CD8-positive, alpha-beta memory T cell (primary cell): ENCODE measurements around the gene MLX. TPM values are rescaled to one million over a fixed set of nuclear protein-coding genes. Genes with fewer than 3 reads are reported as not detected.
"Not testable (repeated sequence)": the region's sequence is repeated elsewhere in the genome, so short reads cannot be mapped to it uniquely, and the experiment has no call there.

Source experiments
- CTCF ChIA-PET: fragments of 350-600 bp; sonication (Branson Sonifier 250); formaldehyde crosslinking; loops from one replicate; lab custom pipeline; 2021; ENCODE audit warnings: antibody characterized with exemption; lab: Charles Lee
- POLR2A ChIA-PET: fragments of 350-600 bp; sonication (Branson Sonifier 250); formaldehyde crosslinking; loops from one replicate; lab custom pipeline; 2021; ENCODE audit warnings: antibody characterized with exemption; lab: Charles Lee
- DNase-seq, 5 donors: peaks; one replicate each; pipeline versions ENCODE4 v3.0.0 to v3.0.0-alpha.2; 2020 to 2022; ENCODE audit warnings: mixed read lengths in 1 of 5
- H3K27ac ChIP-seq: one replicate; pipeline ENCODE4 v1.7.0; 2013; ENCODE audit warnings: low read depth, mild to moderate bottlenecking, low read length, moderate library complexity
- H3K27me3 ChIP-seq: 2 replicates; pipeline ENCODE4 v1.7.0; 2013; ENCODE audit warnings: low read length, mild to moderate bottlenecking; ENCODE audit not compliant: insufficient read depth, poor library complexity, severe bottlenecking
- H3K36me3 ChIP-seq: 2 replicates; pipeline ENCODE4 v1.7.0; 2013; ENCODE audit warnings: mild to moderate bottlenecking, low read length, moderate library complexity; ENCODE audit not compliant: insufficient read depth
- H3K4me1 ChIP-seq: 2 replicates; pipeline ENCODE4 v1.7.0; 2013; ENCODE audit warnings: mild to moderate bottlenecking, low read length, moderate library complexity; ENCODE audit not compliant: insufficient read depth
- H3K4me3 ChIP-seq: 2 replicates; pipeline ENCODE4 v1.7.0; 2013; ENCODE audit warnings: mild to moderate bottlenecking, low read length
- H3K9me3 ChIP-seq: 2 replicates; pipeline ENCODE4 v1.7.0; 2013; ENCODE audit warnings: mild to moderate bottlenecking, low read length
- H3K27ac Mint-ChIP-seq, 8 donors: one replicate each; pipeline ENCODE4 v1.8.0; 2020 to 2021; ENCODE audit warnings: mixed read lengths in 8 of 8, mild to moderate bottlenecking in 6 of 8, inconsistent platforms in 3 of 8, moderate library complexity in 3 of 8
- H3K27me3 Mint-ChIP-seq, 2 donors: one replicate each; pipeline ENCODE4 v1.8.0; 2020 to 2021; ENCODE audit warnings: mixed read lengths in 2 of 2, mild to moderate bottlenecking in 1 of 2, moderate library complexity in 1 of 2
- H3K36me3 Mint-ChIP-seq, 3 donors: one replicate each; pipeline ENCODE4 v1.8.0; 2020 to 2021; ENCODE audit warnings: mixed read lengths in 3 of 3, inconsistent platforms in 1 of 3, mild to moderate bottlenecking in 1 of 3
- H3K4me1 Mint-ChIP-seq, 3 donors: one replicate each; pipeline ENCODE4 v1.8.0; 2020 to 2021; ENCODE audit warnings: mixed read lengths in 3 of 3, inconsistent platforms in 1 of 3, mild to moderate bottlenecking in 1 of 3
- H3K4me3 Mint-ChIP-seq, 7 donors: one replicate each; pipeline ENCODE4 v1.8.0; 2020 to 2021; ENCODE audit warnings: mixed read lengths in 7 of 7, mild to moderate bottlenecking in 6 of 7, moderate library complexity in 4 of 7, inconsistent platforms in 2 of 7
- H3K9me3 Mint-ChIP-seq, 5 donors: one replicate each; pipeline ENCODE4 v1.8.0; 2020 to 2022; ENCODE audit warnings: mixed read lengths in 5 of 5, mild to moderate bottlenecking in 3 of 5, moderate library complexity in 2 of 5, inconsistent platforms in 1 of 5
- polyA plus RNA-seq: library from polyadenylated mRNA; unstranded; fragments of 300-500 nt; fragmentation: Illumina TruSeq; gene quantifications from one replicate; pipeline ENCODE4 v1.2.3, GENCODE V29; 2021
- total RNA-seq, 2 experiments: library from RNA; stranded (reverse); gene quantifications; one replicate each; pipeline ENCODE4 v1.2.3, GENCODE V29; 2021

Gene MLX
- total and polyA plus RNA-seq, 3 experiments from 2014 or later, result 52.1 to 62.3 (median 61.8) TPM

- H3K27ac Mint-ChIP-seq, result peak overlapping the region; percentile 46 to 100 (median 96)
- POLR2A ChIA-PET, result interaction anchor here (0.5 to 1.3 kb wide), 7 partner anchors 11 to 525 kb away, joined by 3 to 6 read pairs (median 3); no protein-coding TSS in a partner anchor
- H3K4me1 ChIP-seq, result peaks cover 43% of the 10 kb centered on the region
These were observed 40.9 kb downstream of the MLX start for GRCh38 chr17:42607769-42608168.

GRCh38 chr17:42608305-42609181 is 41.6 kb downstream of the MLX start:
- peaks cover 47 to 60% (median 60%) of the 10 kb centered on the region in 3 donors for H3K4me1 Mint-ChIP-seq
- POLR2A ChIA-PET, result interaction anchor here (0.5 to 1.8 kb wide), 13 partner anchors 14 to 752 kb away, joined by 3 to 10 read pairs (median 3); partner anchors contain the start of genes BECN1, NAGLU and PSMC3IP

More at GRCh38 chr17:42607769-42608168, 40.9 kb downstream of the MLX start:
- DNase-seq, result no peak
- CTCF ChIA-PET, result interaction anchor here (1.2 to 3.1 kb wide), 7 partner anchors 15 to 76 kb away, joined by 5 to 23 read pairs (median 5); partner anchors contain the start of gene PSMC3IP
- peak overlapping the region; percentile 99 to 100 (median 99) for H3K4me3 Mint-ChIP-seq
- H3K9me3 Mint-ChIP-seq, result peaks cover 0 to 1% (median 0%) of the 10 kb centered on the region in 5 donors
- H3K27ac ChIP-seq, result peak overlapping the region; percentile 80
- peaks cover 0 to 57% (median 11%) of the 10 kb centered on the region in 3 donors for H3K36me3 Mint-ChIP-seq
- peaks cover 12% of the 10 kb centered on the region for H3K36me3 ChIP-seq
- peaks cover 54 to 68% (median 68%) of the 10 kb centered on the region in 3 donors for H3K4me1 Mint-ChIP-seq
- H3K27me3 Mint-ChIP-seq, result no peaks in the 10 kb centered on the region
- H3K4me3 ChIP-seq, result peak overlapping the region; percentile 93
- no peaks in the 10 kb centered on the region for H3K9me3 ChIP-seq
- H3K27me3 ChIP-seq, result no peaks in the 10 kb centered on the region

GRCh38 chr17:42609182-42609813 is 42.4 kb downstream of the MLX start, which contains the start of the genes RETREG3 and TUBG1:
Gene RETREG3, minus strand, starts transcription at chr17:42609374. Its CDS starts 50 bp downstream, at chr17:42609324.
Gene TUBG1, plus strand, starts transcription at chr17:42609683. Its CDS starts 55 bp downstream, at chr17:42609738.
- peaks cover 0 to 1% (median 0%) of the 10 kb centered on the region in 5 donors for H3K9me3 Mint-ChIP-seq
- no peaks in the 10 kb centered on the region for H3K9me3 ChIP-seq
- no peaks in the 10 kb centered on the region for H3K27me3 Mint-ChIP-seq
- peaks cover 4 to 58% (median 13%) of the 10 kb centered on the region in 3 donors for H3K36me3 Mint-ChIP-seq
- H3K27ac ChIP-seq, result peak within 1 kb of the TSS; percentile 88
- peak within 1 kb of the TSS; percentile 99 to 100 (median 99) for H3K4me3 Mint-ChIP-seq
- H3K36me3 ChIP-seq, result peaks cover 15% of the 10 kb centered on the region
- H3K27me3 ChIP-seq, result no peaks in the 10 kb centered on the region
- peak within 1 kb of the TSS; percentile 93 for H3K4me3 ChIP-seq
- peaks cover 39% of the 10 kb centered on the region for H3K4me1 ChIP-seq
- ChIA-PET CTCF (interaction anchor here (0.7 to 3.1 kb wide), 12 partner anchors 14 to 75 kb away, joined by 3 to 23 read pairs (median 5); partner anchors contain the start of gene PSMC3IP), POLR2A (interaction anchor here (1.0 to 1.8 kb wide), 6 partner anchors 31 to 752 kb away, joined by 3 to 10 read pairs (median 4); partner anchors contain the start of genes BECN1, NAGLU and PSMC3IP)
- peak within 1 kb of the TSS; percentile 96 to 100 (median 98) for H3K27ac Mint-ChIP-seq
- peak; percentile 99 to 100 (median 99) for DNase-seq
- peaks cover 42 to 54% (median 54%) of the 10 kb centered on the region in 3 donors for H3K4me1 Mint-ChIP-seq

More at GRCh38 chr17:42608305-42609181, 41.6 kb downstream of the MLX start:
- H3K27me3 Mint-ChIP-seq, result no peaks in the 10 kb centered on the region
- H3K9me3 Mint-ChIP-seq, result peaks cover 0 to 1% (median 0%) of the 10 kb centered on the region in 5 donors
- H3K27ac Mint-ChIP-seq, result peak overlapping the region; percentile 96 to 100 (median 98)
- peak overlapping the region; percentile 99 to 100 (median 99) for H3K4me3 Mint-ChIP-seq
- Histone ChIP-seq H3K36me3 (peaks cover 15% of the 10 kb centered on the region), H3K27me3 (no peaks in the 10 kb centered on the region), H3K4me3 (peak overlapping the region; percentile 93), H3K27ac (peak overlapping the region; percentile 80), H3K9me3 (no peaks in the 10 kb centered on the region), H3K4me1 (peaks cover 43% of the 10 kb centered on the region)
- DNase-seq, result peak in 3 of 5 donors; percentile 17 to 49 (median 46)
- peaks cover under 1 to 56% (median 10%) of the 10 kb centered on the region in 3 donors for H3K36me3 Mint-ChIP-seq
- CTCF ChIA-PET, result interaction anchor here (0.7 to 3.1 kb wide), 11 partner anchors 15 to 75 kb away, joined by 3 to 23 read pairs (median 5); partner anchors contain the start of gene PSMC3IP

- not testable (repeated sequence) for H3K27me3 ChIP-seq, H3K27me3 Mint-ChIP-seq, H3K9me3 ChIP-seq, H3K9me3 Mint-ChIP-seq
- peaks cover 14% of the 10 kb centered on the region for H3K36me3 ChIP-seq
- H3K4me1 ChIP-seq, result peaks cover 31% of the 10 kb centered on the region
- DNase-seq, result peak in 1 of 5 donors; percentile 8
- peak overlapping the region; percentile 93 for H3K4me3 ChIP-seq
- POLR2A ChIA-PET, result interaction anchor here (1.0 to 1.8 kb wide), 6 partner anchors 32 to 751 kb away, joined by 3 to 10 read pairs (median 4); partner anchors contain the start of genes BECN1, NAGLU and PSMC3IP
- Mint-ChIP-seq H3K4me3 (peak overlapping the region; percentile 99 to 100 (median 99)), H3K36me3 (peaks cover 4 to 58% (median 17%) of the 10 kb centered on the region in 3 donors), H3K27ac (peak overlapping the region; percentile 86 to 100 (median 98)), H3K4me1 (peaks cover 34 to 46% (median 46%) of the 10 kb centered on the region in 3 donors)
- CTCF ChIA-PET, result interaction anchor here (0.7 to 3.1 kb wide), 8 partner anchors 24 to 74 kb away, joined by 3 to 23 read pairs (median 6); partner anchors contain the start of gene PSMC3IP
- H3K27ac ChIP-seq, result peak overlapping the region; percentile 88
These were observed 43.2 kb downstream of the MLX start for GRCh38 chr17:42609814-42610801.

- ChIA-PET POLR2A (no interaction called here), CTCF (no interaction called here)
- Histone ChIP-seq H3K9me3 (no peaks in the 10 kb centered on the region), H3K4me3 (no peak overlapping the region), H3K36me3 (peaks cover 20% of the 10 kb centered on the region), H3K4me1 (peaks cover 13% of the 10 kb centered on the region), H3K27me3 (no peaks in the 10 kb centered on the region), H3K27ac (no peak overlapping the region)
- peaks cover 0 to 1% (median 0%) of the 10 kb centered on the region in 5 donors for H3K9me3 Mint-ChIP-seq
- H3K4me3 Mint-ChIP-seq, result peak overlapping the region in 3 of 7 donors; percentile 52 to 60 (median 59)
- peaks cover 4 to 57% (median 16%) of the 10 kb centered on the region in 3 donors for H3K36me3 Mint-ChIP-seq
- H3K27ac Mint-ChIP-seq, result peak overlapping the region in 3 of 8 donors; percentile 48 to 61 (median 51)
- H3K27me3 Mint-ChIP-seq, result peaks cover 0 to 3% of the 10 kb centered on the region in 2 donors
- DNase-seq, result no peak
- peaks cover 17 to 26% (median 26%) of the 10 kb centered on the region in 3 donors for H3K4me1 Mint-ChIP-seq
These were observed 45.1 kb downstream of the MLX start for GRCh38 chr17:42612013-42612412.

GRCh38 chr17:42613699-42614295 is 46.9 kb downstream of the MLX start:
- POLR2A ChIA-PET, result no interaction called here
- H3K9me3 Mint-ChIP-seq, result no peaks in the 10 kb centered on the region

More at GRCh38 chr17:42613699-42614295, 46.9 kb downstream of the MLX start:
- no peak for DNase-seq
- H3K9me3 ChIP-seq, result no peaks in the 10 kb centered on the region
- Mint-ChIP-seq H3K4me3 (peak overlapping the region in 1 of 7 donors; percentile 52), H3K4me1 (peaks cover 7 to 17% (median 12%) of the 10 kb centered on the region in 3 donors), H3K27me3 (peaks cover 0 to 3% of the 10 kb centered on the region in 2 donors), H3K27ac (no peak overlapping the region), H3K36me3 (peaks cover 4 to 47% (median 16%) of the 10 kb centered on the region in 3 donors)
- no peaks in the 10 kb centered on the region for H3K4me1 ChIP-seq
- CTCF ChIA-PET, result no interaction called here
- H3K4me3 ChIP-seq, result no peak overlapping the region
- no peak overlapping the region for H3K27ac ChIP-seq
- peaks cover 20% of the 10 kb centered on the region for H3K36me3 ChIP-seq
- no peaks in the 10 kb centered on the region for H3K27me3 ChIP-seq
